Body of pancreas (tissue), 4 donors: Measurements from ENCODE around the gene IL17B. TPM values are rescaled to one million over a fixed set of nuclear protein-coding genes. Genes with fewer than 3 reads are reported as not detected.

Experiments used
- ATAC-seq: fragments of 150-250 bp; one replicate; pipeline ENCODE4 v1.9.1; 2016
- DNase-seq, 4 donors: peaks; one replicate each; pipeline ENCODE4 v3.0.0-alpha.2; 2019
- H3K27ac ChIP-seq, 4 donors: fragments of 200-600 bp; sonication (generic); 1 replicate in 3 of 4; 2 replicates in 1 of 4; pipeline versions ENCODE4 v1.5.1 to v1.6.1; 2016 to 2019; ENCODE audit warnings: mild to moderate bottlenecking in 1 of 4, mixed read lengths in 1 of 4, moderate library complexity in 1 of 4
- H3K27me3 ChIP-seq, 2 donors: fragments of 200-600 bp; sonication (generic); one replicate each; pipeline ENCODE4 v1.6.0; 2016; ENCODE audit warnings: mild to moderate bottlenecking in 1 of 2
- H3K36me3 ChIP-seq, 2 donors: fragments of 200-600 bp; sonication (generic); replicated peaks in 1 of 2; 2 replicates each; pipeline ENCODE4 v1.5.1; 2016; ENCODE audit warnings: low read depth in 2 of 2; ENCODE audit not compliant: insufficient read depth in 1 of 2
- H3K4me1 ChIP-seq: fragments of 200-600 bp; sonication (generic); one replicate; pipeline ENCODE4 v1.6.0; 2016
- H3K4me3 ChIP-seq, 2 donors: fragments of 200-600 bp; sonication (generic); 1 replicate in 1 of 2; 2 replicates in 1 of 2; pipeline ENCODE4 v1.5.1; 2016 to 2019
- H3K9me3 ChIP-seq, 3 donors: fragments of 200-600 bp; sonication (generic); 1 replicate in 2 of 3; 2 replicates in 1 of 3; pipeline ENCODE4 v1.5.1; 2016
- CTCF ChIP-seq, 7 experiments: fragments of 450-650 bp in 4 of 7; fragments of 200-600 bp in 3 of 7; sonication (generic) in 3 of 7; IDR thresholded peaks; one replicate each; pipeline ENCODE4 v1.5.1; 2016 to 2019; ENCODE audit warnings: antibody characterized with exemption in 7 of 7
- POLR2A ChIP-seq, 3 donors: fragments of 450-650 bp; IDR thresholded peaks; one replicate each; pipeline ENCODE4 v1.6.1; 2016; ENCODE audit warnings: antibody characterized with exemption in 3 of 3, mild to moderate bottlenecking in 2 of 3
- WGBS, 2 donors: methylation state at CpG; one replicate each; pipeline ENCODE4 v1.1.5; 2017; 5-methylcytosine and 5-hydroxymethylcytosine counted together
- intact Hi-C: fragments of 100-400 bp; cut with DNase I; formaldehyde crosslinking; loops from one replicate; pipeline ENCODE4 v1.15.1; 2023
- total RNA-seq, 2 donors: library from RNA; depleted of rRNA; stranded (reverse); fragments of >200 nt; gene quantifications; one replicate each; pipeline ENCODE4 v1.1.0, GENCODE V29; 2016

Gene IL17B
- total RNA-seq, 2 donors from 2014 or later: not detected

GRCh38 chr5:149337736-149338135 lies 41.4 kb downstream of the IL17B start:
- TF ChIP-seq POLR2A (IDR thresholded peaks at IDR 0.05) (no peak), CTCF (IDR thresholded peaks at IDR 0.05) (no peak)
- intact Hi-C loops: no loop called here
- DNase-seq (no peak), ATAC-seq (no peak)
- no peak overlapping the region for H3K27ac ChIP-seq
- H3K4me1 ChIP-seq: no peaks in the 10 kb centered on the region
- no peaks in the 10 kb centered on the region for H3K27me3 ChIP-seq
- H3K9me3 ChIP-seq: no peaks in the 10 kb centered on the region
- no peaks in the 10 kb centered on the region for H3K36me3 ChIP-seq
- H3K4me3 ChIP-seq: no peak overlapping the region
- whole genome bisulfite sequencing, 2 donors: 89 to 91% methylated on average over 4 of the region's 4 CpGs

- TF ChIP-seq CTCF (IDR thresholded peaks at IDR 0.05) (no peak), POLR2A (IDR thresholded peaks at IDR 0.05) (no peak)
- Histone ChIP-seq H3K36me3 (no peaks in the 10 kb centered on the region), H3K27me3 (no peaks in the 10 kb centered on the region), H3K9me3 (no peaks in the 10 kb centered on the region), H3K27ac (no peak overlapping the region), H3K4me1 (no peaks in the 10 kb centered on the region), H3K4me3 (no peak overlapping the region)
- DNase-seq (no peak), ATAC-seq (no peak)
- intact Hi-C loops: no loop called here
- WGBS, 2 donors: 68 to 77% methylated on average over 2 of the region's 2 CpGs
Observed at GRCh38 chr5:149333711-149334443, 45.2 kb downstream of the IL17B start.

GRCh38 chr5:149328177-149328576 lies 50.9 kb downstream of the IL17B start:
- intact Hi-C loops: no loop called here
- Histone ChIP-seq H3K27ac (no peak overlapping the region), H3K4me1 (no peaks in the 10 kb centered on the region), H3K4me3 (no peak overlapping the region), H3K9me3 (no peaks in the 10 kb centered on the region), H3K27me3 (no peaks in the 10 kb centered on the region), H3K36me3 (no peaks in the 10 kb centered on the region)
- DNase-seq: no peak
- 88 to 89% methylated on average over 5 of the region's 5 CpGs for WGBS, 2 donors
- TF ChIP-seq POLR2A (IDR thresholded peaks at IDR 0.05) (no peak), CTCF (IDR thresholded peaks at IDR 0.05) (no peak)
- no peak for ATAC-seq

- WGBS, 2 donors: 63 to 82% methylated on average over 3 of the region's 3 CpGs
- ATAC-seq: no peak
- Histone ChIP-seq H3K27ac (no peak overlapping the region), H3K4me3 (no peak overlapping the region), H3K4me1 (no peaks in the 10 kb centered on the region), H3K9me3 (no peaks in the 10 kb centered on the region), H3K36me3 (no peaks in the 10 kb centered on the region), H3K27me3 (no peaks in the 10 kb centered on the region)
- no peak for DNase-seq
- intact Hi-C loops: no loop called here
- TF ChIP-seq POLR2A (IDR thresholded peaks at IDR 0.05): no peak
- TF ChIP-seq CTCF (IDR thresholded peaks at IDR 0.05): no peak
Observed at GRCh38 chr5:149326611-149327010, 52.5 kb downstream of the IL17B start.

- intact Hi-C loops: no loop called here
- Histone ChIP-seq H3K4me3 (no peak overlapping the region), H3K9me3 (no peaks in the 10 kb centered on the region), H3K36me3 (no peaks in the 10 kb centered on the region), H3K27me3 (no peaks in the 10 kb centered on the region), H3K4me1 (peaks cover 5% of the 10 kb centered on the region), H3K27ac (no peak overlapping the region)
- no peak for ATAC-seq
- TF ChIP-seq POLR2A (IDR thresholded peaks at IDR 0.05) (no peak), CTCF (IDR thresholded peaks at IDR 0.05) (no peak)
- 90% methylated on average over 5 of the region's 5 CpGs for WGBS, 2 donors
- DNase-seq: no peak
Observed at GRCh38 chr5:149325894-149326293, 53.2 kb downstream of the IL17B start.
